HG03460 (cell line): ENCODE results near the gene FKBP14.
A peak's percentile ranks its signal among the peaks of the same experiment; 100 is the strongest.

Experiments used
- ATAC-seq: cut with Tn5 transposase; IDR thresholded peaks from one replicate; pipeline ENCODE4 v1.9.1; 2021; ENCODE audit not compliant: unreplicated experiment

The FKBP14 gene

GRCh38 chr7:29993140-29993539 is 33.4 kb downstream of the FKBP14 start:
- ATAC-seq = no peak

DNA sequence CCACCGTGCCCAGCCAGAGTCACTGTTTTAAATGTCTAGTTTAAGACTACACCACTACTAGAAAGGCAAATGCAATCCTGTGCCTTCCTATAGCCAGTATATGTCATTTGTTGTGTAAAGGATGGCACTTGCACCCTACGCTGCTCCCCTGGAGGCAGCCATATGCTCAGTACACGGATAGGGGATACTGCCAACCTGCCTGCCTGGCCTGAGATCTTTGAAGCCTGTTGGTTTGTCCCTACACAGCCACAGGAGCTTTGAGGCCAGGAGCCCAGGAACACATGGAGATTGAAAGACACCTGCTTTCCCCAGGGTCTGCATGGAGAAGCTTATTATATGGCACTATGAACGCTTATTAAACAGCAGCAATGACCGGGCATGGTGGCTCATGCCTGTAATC is 34.6 kb downstream of the FKBP14 start:
- no peak for ATAC-seq

DNA sequence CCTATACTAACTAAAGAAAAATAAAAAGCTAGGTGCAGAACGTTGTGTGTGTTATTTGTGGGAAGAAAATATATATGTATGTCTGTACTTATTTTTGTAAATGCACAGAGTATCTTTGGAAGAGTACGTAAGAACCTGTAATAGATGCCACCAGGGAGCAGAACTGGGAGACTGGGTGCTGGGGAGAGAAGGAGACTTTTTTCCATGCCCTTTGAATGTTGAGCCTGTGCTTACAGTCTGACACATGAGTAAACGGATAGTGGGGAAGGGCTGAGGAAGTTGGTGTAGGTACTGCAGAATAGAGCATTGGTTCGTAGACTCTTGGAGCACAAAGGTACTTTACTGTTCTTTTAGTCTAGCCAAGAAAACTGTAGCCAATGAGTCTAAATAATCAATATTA is 35.6 kb downstream of the FKBP14 start:
- ATAC-seq = no peak

GRCh38 chr7:29989257-29989995 is 37.1 kb downstream of the FKBP14 start, which contains the start of gene SCRN1:
SCRN1 (minus strand) TSS chr7:29989801; CDS start chr7:29969067, 20,734 bp downstream.
- peak; percentile 30 for ATAC-seq

GRCh38 chr7:29988424-29989256 is 37.9 kb downstream of the FKBP14 start:
- ATAC-seq = peak; percentile 37

DNA sequence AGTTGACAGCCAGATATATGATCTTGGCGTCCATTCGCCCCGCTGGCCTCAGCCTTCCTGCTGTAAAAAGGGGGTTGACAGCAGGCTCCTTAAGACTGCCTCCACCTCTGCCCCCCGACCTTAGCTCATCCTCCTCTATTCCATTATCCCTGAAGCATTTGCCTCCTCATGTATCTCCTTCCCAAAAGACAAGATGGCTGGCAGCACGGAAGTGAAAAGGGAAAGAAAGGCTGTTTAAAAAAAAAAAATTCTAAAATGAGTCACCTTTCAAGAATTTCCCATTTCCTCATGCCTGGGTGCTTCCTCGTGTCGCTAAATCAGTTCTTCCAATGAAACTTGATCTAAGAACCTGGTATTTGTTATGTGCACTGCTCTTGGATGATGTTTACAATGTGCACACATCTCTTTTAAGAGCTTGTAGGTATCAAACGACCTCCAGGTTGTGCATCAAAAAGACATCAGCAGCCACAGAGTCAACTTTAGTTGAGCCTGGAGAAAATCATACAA is 38.6 kb downstream of the FKBP14 start:
- no peak for ATAC-seq

DNA sequence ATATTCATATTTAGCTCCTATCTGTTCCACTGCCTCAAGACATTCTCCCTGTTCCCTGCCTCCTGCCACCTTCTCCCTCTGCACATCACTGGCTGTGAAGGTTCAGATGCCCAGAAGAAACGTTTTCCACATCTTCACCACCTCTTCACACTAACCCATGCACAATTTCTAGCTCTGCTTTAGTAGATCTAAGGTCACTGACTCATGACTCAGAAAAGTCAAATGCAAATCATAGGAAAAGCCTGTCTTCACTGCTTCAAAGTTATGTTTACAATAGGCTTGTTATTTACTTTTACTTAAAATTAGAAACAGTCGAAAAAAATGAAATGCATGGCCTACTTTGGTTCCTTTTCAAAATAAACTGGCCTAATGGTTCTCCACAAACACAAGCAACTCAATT is 39.4 kb downstream of the FKBP14 start:
- ATAC-seq = no peak

GRCh38 chr7:29980151-29980550 is 46.4 kb downstream of the FKBP14 start:
- no peak for ATAC-seq

GRCh38 chr7:29977886-29978651 is 48.4 kb downstream of the FKBP14 start:
- no peak for ATAC-seq

- no peak for ATAC-seq
Observed at GRCh38 chr7:29976673-29977415, 49.7 kb downstream of the FKBP14 start.

DNA sequence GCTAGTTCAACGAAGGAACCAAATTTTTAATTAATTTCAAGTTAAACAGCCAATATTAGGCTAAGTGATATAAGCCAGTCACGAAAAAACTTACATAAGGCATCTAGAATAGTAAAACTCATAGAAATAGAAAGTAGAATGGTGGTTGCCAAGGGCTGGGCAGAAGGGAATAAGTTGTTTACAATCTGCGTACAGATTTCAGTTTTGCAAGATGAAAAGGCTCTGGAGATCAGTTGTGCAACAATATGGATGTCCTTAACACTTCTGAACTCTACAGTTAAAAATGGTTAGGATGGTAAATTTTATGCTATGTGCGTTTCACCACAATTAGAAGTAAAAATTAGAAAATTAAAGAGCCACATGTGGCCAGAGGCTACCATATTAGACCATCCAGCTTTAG is 50.2 kb downstream of the FKBP14 start:
- no peak for ATAC-seq

- no peak for ATAC-seq
Observed at GRCh38 chr7:29975561-29975960, 50.9 kb downstream of the FKBP14 start.

DNA sequence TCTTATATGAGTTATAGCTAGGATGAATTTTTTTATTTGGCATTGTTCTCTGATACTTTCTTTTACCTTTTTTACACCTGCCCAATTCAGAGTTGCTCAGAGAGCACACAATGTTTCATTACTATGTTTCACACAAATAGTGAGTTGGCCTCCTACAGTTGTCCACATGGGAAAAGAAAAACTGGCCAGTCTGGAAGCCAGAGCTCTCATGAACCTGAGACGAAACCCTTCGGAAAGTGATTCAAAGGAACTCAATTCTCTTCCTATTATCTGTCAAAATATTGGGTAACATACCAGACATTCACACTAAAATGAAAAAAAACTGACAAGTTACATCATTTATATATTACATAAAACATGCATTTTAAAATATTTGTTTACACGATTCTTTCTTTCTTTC is 52.2 kb downstream of the FKBP14 start:
- ATAC-seq = no peak

DNA sequence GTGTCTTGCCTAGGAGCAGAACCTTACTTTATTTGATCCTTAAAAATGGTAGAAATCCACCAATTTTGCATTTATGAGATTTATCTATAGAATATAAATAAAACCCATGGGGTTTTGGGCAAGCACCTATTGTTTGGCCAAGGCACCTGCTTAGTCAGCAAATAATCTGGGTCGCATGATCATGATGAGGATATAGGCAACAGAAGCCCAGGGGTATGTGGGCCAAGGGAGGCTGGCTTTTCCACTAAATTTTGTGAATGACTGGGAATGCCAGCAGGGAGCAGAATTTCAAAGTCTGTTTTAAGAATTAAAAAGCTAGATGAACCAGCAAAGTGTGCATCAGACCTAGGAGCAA is 54.2 kb downstream of the FKBP14 start:
- no peak for ATAC-seq

- ATAC-seq = no peak
Observed at GRCh38 chr7:29971566-29972314, 54.8 kb downstream of the FKBP14 start.

GRCh38 chr7:29970158-29970557 is 56.3 kb downstream of the FKBP14 start:
- no peak for ATAC-seq

DNA sequence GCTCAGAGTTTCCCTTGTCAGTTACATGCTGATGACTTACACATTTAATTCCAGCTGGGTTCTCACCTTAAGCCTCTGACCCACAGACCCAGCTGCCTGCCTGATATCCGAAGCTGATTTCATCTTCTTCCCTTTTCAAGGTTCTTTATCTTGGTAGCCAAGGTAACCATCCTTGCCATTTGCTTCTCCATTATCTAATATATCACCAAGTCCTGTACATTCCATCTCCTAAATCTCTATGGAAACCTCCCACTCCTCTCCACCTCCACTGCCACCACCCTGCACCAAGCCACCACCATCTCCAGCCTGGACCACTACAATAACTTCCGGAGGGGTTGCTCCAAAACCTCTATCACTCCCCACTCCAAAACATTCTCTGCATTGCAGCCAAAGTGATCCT is 56.8 kb downstream of the FKBP14 start:
- no peak for ATAC-seq

DNA sequence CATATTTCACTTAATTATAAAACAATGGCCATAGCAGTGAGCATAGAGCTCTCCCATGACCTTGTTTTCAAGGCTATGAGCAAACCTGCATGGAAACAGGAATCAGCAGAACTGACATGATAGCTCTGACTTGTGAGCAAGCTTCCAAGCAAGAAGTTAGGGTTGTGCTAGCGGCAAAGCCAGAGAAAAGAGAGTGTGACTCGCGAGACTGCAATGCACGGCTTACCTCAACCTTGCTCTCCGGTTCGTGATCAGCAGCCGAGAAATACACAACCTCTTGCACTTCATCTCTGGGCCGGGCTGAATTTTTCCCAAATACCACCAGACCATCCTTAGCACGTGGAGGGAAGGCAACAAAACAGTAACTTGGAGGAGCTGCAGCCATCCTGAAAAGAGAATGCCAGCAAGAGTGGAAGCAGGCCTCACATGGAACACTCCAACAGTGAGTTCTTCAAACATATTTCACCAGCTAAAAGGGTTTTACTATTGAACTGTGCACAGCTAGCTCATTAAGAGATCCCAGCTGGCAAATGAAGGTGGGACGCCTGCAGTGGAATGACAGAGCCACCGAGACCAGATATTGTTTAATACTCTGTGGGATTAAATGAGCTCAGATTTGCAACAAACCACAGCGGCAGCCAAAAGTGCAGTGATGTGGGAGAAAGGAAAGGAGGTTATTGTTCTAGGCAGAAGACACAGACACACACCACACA is 57.7 kb downstream of the FKBP14 start:
- no peak for ATAC-seq

DNA sequence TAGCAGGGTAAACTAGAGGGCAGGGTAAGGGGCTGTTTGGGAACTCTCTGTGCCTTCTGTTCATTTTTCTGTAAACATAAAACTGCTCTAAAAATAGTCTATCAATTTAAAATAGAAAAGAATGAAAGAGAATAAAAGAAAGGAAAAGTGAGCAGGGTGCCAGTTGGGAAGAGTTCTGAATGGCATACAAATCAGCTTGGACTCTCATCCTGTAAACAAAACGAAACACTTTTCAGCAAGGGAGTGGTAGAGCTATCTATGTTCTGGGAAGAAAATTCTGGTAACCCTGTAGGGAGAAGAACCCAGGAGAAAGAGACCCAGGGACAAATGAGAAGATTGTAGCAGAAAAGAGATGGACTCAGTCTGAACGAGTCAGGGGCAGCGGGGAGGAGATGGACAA is 61.5 kb downstream of the FKBP14 start:
- ATAC-seq = no peak
